Activated CD4-positive, alpha-beta T cell treated with anti-CD3 and anti-CD28 coated beads for 48 hours (primary cell): Measurements from ENCODE around the gene ATRAID.
"Not testable (repeated sequence)": the region's sequence is repeated elsewhere in the genome, so short reads cannot be mapped to it uniquely, and the experiment has no call there.

Experiments
- DNase-seq: peaks from one replicate; pipeline ENCODE4 v3.0.0-alpha.2; 2020

The ATRAID gene, protein sequence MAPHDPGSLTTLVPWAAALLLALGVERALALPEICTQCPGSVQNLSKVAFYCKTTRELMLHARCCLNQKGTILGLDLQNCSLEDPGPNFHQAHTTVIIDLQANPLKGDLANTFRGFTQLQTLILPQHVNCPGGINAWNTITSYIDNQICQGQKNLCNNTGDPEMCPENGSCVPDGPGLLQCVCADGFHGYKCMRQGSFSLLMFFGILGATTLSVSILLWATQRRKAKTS

DNA sequence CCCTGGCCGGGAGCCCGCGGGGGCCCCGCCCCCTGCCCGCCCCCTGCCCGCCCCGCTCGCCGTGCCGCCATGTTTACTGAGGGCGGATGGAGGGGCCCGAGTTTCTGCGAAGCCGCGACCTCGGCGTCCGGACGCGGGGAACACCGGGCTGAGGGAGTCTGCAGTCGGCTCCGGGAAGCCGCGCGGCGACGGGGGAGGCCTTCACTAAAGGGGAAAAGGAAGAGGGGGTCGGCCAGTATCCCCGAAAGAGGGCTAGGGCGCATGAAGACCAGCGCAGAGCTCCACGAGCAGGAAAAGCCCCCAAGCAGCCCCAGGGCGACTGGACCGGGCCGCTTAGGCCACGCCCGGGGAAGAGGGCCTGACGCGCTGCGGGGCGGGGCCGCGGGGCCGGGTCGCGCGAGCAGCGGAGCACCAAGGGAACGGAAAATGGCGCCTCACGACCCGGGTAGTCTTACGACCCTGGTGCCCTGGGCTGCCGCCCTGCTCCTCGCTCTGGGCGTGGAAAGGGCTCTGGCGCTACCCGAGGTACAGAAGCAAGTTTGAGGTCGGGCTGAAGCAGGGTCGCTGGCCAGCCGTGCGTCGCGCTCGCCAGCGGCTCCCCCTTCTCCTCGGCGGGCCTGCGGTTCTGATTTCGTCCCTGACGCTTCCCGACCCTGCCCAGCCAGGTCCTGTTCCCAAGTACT is at the start of gene ATRAID, which contains the start of gene SLC5A6:
Gene ATRAID, plus strand, starts transcription at position 99 of the 683 bp plus-strand sequence. Its CDS starts 328 bp downstream, at position 427.
Gene SLC5A6, minus strand, starts transcription at position 326 of the 683 bp plus-strand sequence. CDS start 4,618 bp downstream, outside the sequence.
- DNase-seq, result peak; percentile 91

DNA sequence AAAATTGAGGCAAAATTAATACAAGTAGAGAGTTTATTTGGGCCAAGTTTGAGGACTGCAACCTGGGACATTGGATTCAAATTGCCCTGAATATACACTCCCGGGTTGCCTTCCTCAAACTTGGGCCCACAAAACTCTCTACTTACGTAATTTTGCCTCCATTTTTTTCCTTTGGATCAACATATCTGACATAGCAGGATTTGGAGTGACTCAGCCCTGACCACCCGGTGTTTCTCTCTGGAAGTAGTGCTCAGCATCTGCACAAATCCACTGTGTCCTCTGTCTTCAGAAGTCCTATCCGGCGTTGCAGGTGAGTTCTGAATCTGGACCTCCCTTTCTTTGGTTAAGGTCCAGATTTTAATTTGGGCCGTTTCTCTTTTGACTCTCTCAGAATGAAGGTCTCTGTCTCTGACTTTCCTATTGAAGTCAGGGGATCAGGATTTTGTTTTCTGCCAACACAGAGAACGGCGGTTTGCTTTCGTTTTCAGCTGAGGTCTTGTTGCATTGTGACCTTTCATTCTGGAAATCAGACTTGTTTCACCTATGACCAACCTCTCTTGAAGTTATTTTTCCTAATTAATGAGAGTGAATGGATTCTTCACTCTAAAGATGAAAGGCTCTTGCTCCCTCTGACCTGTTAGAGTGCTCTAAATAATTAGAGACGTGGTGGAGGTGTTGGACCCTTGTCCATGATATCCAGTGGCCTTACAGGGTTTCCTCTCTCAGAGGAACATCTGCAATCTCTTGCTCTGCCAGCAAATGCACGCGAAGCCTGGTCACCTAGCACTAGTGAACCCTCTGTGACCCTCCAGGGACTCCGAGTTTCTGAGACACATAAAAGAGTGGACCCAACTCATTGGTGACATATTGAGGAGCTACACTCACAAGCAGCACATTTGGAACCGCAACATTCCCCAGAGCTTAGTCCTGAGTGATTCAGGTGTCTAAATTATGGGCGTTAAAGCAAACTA is 49.4 kb upstream of the ATRAID start:
- DNase-seq, result no peak

DNA sequence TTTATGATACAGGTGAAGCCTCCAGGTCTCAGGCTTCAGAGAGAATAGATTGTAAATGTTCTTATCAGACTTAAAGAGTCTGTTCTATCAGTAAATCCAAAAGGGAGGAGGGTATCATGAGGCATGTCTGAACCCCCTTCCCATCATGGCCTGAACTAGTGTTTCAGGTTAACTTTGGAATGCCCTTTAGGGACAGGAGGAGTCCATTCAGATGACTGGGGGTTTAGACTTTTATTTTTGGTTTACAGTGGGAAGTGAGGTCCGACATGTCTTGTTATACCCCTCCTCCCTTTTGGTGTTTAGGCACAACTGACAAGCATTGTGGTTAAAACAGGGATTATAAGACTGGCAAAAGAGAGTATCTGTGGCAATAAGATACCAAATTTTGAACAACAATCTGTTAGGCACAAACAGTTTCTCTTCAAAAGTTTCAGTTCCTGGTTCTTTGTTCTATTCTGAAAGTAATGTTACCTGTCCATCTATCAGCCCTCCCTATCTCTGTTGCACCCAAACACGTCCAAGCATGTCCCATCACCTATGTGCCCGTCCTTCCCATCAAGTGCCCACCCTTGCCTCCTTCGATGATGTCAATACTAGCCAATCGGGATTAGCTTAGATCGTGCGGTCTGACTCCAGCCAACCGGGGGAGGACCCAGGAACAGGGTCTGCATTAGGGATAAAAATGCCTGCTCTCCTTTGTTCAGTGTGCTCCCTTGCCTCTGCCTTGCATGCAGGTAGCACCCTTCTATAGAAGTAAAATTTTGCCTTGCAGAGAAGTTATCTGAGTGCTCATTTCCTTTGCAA is 46.7 kb upstream of the ATRAID start:
- no peak for DNase-seq

DNA sequence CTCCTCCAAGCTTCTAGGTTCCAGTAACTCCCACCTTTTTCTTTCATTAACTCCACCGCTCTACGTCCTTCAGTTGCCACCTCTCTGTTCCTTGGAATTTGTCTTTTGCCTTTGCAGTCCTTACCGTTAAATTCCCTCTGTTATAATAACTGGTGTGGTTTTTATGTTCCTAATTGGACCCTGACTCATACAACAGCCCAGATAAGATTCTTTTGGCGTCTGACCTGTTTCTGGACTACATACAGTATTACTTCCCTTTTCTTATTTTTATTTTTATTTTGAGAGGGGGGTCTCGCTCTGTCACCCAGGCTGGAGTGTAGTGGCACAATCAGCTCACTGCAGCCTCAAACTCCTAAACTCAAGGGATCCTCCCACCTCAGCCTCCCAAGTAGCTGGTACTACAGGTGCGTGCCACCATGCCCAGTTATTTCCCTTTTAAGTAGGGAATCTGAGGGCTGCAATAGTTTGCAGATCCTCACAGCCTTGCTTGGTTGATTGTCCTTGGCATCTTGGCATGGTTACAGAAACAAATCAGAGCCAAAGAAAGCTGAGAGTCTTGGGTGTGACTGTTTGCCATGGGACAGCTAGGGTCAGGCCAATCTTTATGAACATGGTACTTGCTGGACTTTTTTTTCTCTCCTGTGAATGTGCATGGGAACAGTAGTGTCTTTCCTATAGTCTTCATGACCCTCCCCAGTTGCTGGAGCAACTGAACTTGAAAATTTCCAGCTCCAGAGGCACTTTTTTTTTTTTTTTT is 41.1 kb upstream of the ATRAID start:
- no peak for DNase-seq

DNA sequence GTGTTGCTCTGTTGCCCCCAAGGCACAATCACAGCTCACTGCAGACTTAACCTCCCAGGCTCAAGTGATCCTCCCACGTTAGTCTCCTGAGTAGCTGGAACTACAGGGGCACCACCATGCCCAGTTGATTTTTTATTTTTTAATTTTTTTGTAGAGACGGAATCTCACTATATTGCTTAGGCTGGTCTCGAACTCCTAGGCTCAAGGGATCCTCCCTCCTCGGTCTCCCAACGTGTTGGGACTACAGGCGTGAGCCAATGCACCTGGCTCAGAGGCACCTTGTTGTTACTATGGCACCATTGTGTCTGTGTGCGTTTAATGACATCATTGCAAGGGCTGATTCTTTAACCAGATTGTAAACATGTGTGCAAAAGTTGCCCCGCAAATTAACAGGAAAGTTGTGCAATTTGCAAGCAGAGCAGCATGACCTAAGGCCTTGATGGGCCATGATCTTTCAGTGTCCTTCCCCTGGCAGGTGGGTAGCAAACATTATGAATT is 40.4 kb upstream of the ATRAID start:
- no peak for DNase-seq

DNA sequence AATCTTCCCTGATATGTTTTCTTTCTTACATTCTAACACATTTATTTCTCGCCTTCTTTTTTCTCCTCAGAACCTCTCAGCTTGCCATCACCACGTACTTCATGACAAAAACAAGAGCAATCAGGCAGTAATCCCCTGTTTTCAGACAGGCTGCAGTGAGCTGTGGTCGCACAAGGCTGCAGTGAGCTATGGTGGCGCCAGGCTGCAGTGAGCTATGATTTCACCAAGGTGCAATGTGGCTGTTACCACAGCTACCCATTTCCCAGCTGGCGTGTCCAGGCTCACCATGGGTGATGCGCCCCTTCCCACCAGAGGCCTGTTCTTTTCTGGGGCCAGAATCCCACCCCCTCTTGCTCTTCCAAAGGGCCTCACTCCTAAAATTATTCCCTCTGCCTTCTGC is 37.2 kb upstream of the ATRAID start:
- DNase-seq, result no peak

DNA sequence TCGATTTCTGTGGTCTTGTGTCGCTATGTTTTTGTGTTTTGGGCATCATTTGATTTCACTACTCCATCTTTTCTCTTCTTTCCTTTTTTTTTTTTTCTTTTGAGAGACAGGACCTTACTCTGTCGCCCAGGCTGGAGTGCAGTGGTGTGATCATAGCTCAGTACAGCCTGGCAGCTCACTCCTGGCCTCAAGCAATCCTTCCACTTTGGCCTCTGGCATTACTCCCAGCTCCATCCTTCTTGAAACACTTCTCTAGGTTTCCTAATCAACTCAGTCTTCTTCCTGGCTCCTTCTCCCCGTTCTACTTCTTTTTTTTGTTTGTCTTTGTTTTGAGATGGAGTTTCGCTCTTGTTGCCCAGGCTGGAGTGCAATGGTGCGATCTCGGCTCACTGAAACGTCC is 36.5 kb upstream of the ATRAID start:
- DNase-seq, result no peak

DNA sequence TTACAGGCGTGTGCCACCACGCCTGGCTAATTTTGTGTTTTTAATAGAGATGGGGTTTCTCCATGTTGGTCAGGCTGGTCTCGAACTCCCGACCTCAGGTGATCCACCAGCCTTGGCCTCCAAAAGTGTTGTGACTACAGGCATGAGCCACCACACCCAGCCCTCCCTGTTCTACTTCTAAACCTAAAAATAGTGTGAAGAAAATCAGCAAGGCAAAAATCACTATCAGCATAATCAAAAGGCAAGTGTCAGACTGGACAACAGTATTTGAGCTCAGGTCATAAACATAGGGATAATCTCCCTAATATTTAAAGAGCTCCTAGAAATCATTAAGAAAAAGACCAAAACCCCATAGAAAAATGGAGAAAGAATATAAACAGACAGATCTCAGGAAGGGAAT is 36.1 kb upstream of the ATRAID start:
- DNase-seq, result not testable (repeated sequence)

DNA sequence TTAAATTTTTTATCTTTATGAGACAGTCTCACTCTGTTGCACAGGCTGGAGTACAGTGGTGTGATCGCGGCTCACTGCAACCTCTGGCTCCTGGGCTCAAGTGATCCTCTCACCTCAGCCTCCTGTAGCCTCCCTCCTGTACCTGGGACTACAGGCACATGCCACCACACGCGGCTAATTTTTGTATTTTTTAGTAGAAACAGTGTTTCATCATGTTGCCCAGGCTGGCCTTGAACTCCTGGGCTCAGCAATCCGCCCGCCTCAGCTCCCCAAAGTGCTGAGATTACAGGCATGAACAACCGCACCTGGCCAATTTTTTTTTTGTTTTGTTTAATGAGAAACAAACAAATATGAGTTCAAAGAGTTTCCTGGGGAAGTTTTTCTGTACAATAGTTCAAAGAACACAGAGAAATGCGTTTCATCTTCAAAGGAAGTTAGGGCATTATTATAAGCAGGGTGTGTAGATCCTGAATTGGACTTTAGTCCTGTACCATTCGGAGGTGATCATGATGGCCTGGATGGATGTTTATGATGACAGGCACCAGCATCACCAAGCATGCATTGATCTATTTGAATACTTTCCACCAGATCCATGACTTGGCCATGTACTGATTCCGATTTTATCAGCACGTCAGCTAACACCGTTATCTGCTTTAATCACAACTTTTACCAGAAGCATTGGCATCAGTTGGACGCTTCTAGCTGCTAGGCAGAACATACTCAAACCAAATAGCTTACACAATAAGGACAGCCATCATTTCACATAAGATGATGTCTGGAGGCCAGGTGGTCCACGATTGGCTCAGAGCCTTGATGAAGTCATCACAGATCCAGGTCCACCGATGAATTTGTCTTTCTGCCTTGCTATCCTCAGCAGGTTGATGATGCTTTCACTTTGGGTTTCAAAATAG is 34.1 kb upstream of the ATRAID start:
- DNase-seq, result no peak

DNA sequence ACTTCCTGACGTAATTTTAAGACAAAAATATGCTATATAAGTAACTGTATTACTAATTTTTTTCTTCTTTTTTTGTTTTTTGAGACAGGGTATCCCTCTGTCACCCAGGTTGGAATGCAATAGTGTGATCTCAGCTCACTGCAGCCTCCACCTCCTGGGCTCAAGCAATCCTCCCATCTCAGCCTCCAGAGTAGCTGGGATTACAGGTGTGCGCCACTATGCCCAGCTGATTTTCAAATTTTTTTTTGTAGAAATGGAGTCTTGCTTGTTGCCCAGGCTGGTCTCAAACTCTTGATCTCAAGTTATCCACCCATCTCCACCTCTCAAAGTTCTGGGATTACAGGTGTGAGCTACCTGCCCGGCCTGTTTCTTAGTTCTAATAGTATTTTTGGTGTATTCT is 33.4 kb upstream of the ATRAID start:
- DNase-seq, result no peak

DNA sequence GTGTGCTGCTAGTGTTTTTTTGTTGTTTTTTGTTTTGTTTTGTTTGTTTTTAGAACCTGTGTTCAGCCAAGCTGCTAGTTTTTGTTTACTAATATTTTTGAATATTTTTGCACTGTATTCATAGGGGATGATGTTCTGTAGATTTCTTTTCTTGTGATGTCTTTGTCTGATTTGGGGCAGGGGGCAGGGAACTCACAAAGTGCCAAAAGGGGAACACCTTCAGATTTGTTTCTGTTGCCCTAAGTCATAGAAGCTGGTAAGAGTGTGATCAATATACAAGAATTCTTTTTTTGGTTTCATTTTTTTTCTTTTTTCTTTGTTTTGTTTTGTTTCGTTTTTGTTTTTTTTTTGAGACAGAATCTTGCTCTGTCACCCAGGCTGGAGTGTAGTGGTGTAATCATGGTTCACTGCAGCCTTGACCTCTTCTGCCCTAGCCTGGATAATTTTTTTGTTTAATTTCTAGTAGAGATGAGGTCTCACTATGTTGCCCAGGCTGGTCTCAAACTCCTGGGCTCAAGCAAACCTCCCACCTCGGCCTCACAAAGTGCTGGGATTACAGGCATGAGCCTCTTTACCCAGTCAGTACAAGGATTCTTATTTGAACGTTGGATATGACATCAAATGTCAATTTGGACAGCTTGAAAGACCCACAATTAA is 32.4 kb upstream of the ATRAID start:
- no peak for DNase-seq

DNA sequence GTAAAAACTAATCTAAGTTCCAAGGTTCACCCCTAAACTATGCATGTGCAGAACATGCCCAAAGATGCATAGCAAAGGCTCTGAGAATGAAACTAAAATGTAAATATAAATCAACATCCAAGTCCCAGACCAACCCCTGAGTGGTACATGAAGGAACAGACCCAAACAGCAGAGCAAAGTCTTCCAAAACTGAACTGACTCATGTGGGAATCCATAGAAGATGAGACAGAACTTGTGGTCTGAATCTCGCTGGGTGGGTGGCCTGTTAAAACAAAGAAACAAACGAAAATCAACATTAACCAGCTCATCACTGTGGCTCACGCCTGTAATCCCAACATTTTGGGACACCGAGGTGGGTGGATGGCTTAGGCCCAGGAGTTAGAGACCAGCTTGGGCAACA is 29.5 kb upstream of the ATRAID start:
- no peak for DNase-seq

DNA sequence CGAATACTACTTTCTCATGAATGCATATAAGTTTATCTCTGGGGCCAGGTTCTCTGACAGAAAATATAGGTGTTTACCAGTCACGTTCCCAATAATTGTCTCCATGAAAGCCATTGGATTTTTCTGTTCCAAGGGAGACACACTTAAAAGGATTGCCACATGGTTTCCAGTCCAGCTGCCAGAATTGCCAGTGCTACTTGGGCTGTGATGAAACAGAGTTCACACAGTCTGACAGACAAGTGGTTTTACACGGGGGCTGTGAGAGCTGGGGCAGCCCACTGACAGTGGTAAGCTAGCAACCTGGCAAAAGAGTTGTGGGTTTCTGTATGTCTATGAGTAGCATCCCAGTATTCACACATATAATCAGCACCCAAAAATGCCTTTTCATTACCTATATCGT is 27.7 kb upstream of the ATRAID start:
- DNase-seq, result no peak

DNA sequence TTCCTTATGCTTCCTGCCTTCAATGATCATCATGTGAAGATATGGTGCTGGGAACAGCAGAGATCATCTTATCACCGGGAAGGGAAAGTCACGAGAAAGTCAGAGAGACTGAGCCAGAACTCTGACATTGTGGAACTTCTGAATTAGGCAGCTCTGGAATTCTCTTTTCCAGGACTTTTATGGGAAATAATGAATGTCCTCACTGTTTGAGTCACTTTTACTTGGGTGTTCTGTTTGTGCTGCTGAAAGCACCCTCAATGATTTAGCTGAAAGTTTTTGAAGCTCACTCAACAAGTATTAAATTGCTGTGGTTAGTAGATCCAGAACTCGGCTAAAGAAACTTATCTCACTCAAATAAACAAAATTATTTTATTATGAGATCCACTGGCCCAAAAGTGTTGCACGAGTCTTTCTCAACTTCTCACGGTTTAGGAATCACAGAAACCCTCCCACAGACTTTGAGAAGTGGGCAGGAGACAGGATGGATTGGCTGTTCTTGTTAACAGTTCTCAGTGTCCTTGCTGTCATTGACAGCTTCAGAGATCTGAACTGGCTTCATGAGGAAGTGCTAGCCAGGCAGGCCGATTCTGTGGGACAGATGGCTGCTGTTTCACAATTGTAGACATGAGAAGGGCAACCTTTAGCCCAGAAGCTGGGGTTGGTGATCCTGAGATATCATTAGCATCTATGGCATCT is 26.4 kb upstream of the ATRAID start:
- DNase-seq, result no peak

DNA sequence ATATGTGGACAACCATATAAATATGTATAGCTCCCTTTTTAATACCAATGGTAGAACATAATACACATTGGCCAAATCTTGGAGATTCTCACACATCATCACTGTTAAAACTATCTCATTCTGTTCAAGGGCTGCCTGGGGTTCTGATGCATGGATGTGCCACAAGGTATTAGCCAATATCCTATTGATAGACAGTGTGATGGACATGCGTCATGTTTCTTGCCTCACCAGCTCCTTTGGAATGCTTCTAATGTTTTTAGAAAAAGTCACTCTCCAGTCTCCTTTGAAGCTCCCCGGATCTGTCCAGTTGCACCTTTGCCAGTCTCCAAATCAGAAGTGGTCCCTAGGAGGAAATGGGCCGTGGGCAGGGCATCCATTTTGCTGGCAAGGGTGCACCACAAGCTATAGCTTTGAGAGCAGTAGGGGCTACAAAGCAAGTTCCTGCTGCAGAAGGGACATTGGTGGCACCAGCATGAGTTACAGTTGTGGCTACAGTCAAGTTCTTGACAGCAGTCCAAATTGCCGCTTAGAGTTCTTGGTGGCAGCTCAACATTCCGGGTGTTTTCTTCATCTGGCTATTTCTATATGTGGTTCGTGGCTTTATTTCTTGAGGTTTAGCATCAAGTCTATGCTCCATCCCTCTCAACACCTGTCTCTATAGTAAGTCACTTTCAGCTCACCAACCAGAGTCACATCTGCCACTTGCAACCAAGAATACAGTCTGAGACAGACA is 25.1 kb upstream of the ATRAID start:
- DNase-seq, result no peak

DNA sequence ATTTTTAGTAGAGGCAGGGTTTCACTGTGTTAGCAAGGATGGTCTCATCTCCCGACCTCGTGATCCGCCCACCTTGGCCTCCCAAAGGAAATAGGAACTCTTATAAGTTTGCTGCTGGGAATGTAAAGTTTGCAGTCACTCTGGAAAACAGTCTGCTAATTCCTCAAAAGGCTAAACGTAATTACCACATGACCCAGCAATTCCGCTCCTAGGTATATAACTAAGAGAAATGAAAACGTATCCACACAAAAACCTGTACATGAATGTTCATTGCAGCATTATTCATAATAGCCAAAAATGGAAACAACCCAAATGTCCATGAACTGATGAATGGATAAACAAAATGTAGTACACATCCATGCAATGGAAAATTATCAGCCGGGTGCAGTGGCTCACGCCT is 21.9 kb upstream of the ATRAID start:
- DNase-seq, result no peak

DNA sequence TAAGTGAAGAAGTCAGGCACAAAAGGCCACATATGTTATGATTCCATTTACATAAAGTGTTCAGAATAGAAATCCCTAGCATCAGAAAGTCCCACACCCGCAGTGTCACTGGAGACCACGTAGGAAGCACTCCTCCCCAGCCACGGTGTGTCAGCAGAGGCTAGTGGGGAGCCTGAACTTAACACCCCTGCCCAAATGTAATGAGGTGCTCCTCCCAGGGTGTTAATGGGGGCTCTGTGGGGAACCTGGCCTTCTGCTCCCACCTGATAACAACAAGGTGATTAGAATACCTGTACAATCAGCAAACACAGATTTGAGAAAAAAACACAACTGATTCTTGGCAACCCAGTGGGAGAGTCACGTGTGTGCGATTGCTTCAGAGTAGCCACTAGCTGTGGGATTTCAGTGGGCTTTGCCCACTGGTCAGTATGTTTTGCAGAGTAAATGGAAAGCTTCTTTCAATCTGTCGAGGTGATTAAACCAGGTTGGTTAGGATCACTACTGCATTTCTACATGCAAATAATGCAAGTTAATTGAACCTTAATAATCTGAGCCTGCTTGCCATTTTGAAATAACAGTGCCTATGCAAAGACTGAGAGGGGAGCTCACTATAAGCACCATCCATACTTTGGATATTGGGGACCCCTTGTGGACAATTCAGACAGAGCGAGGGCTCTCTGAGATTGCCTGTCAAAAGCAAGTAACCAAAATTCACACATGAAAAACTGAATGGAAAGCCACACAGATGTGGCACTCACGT is 20.6 kb upstream of the ATRAID start:
- DNase-seq, result peak; percentile 49
